HG03139 (cell line): ENCODE measurements around the gene SGCA.

Experiments used
- ATAC-seq: cut with Tn5 transposase; IDR thresholded peaks from one replicate; pipeline ENCODE4 v1.9.1; 2021; ENCODE audit not compliant: unreplicated experiment

The SGCA gene

DNA sequence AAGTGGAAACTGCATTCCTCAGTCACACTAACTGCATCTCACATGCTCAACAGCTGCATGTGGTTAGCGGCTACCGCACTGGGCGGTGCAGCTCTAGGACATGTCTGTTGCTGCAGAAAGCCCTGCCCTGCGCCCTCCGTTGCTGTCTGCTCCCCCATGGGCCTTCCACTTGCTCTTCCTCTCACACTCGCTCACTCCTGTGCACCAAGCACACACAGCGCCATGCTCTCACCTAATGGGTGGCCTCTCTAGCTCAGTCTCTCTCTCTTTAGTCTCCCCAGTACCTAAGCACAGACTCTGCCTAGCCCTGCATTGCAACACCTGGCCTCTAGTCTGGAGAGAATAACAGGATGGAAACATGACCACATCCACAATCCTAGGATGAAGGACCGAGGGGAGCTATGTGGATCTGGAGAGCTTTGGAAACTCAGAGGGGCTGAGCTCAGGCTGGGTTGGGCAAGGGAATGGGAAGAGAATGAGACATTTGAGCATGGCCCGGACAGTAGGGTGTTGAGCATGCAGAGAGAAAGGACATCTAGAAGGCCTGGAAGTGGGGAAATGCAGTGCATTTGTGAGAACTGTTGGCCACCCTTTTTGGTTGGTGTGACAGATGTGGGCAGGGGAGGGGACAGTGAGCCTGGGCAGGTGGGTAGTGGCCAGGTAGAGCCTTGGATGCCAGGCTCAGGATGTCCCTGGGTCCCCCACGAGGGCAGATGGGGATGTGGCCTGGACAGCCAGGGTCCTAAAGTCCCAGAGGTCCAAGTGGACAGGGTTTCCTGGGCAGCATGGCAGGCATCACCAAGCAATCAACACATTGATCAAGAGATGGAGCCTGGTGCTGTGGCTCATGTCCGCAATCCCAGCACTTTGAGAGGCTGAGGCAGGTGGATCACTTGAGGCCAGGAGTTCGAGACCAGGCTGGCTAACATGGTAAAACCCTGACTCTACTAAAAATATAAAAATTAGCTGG lies 16.1 kb downstream of the SGCA start:
- ATAC-seq, result no peak

DNA sequence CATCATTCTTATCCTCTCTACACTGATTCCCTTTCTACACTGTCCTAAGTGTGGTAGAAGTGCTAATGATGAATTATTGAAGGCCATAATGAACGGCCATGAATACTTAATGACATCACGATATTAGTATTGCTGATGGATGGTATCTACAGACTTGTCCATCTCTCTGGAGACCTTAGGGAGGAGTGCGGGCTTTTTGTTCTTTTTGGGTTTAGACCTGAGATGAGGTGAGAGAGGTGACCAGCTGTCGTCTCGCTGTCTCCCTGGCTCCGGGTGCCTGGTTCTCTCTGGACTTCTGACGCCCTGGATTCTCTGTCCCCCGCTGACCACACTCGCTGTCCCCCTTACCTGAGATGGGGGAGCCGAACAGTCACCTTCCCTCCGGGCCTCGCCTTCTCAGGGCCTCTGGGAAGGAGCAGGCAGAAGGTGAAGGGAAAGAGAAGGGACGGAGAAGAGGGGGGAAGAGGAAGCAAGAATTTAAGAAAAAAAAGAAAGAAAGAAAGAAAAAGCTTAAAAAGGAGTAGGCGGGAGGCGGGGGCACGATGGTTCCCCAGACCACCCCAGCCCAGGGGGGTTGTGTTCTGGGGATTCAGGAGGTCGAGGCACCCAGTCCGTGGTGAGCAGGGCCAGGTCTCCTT lies 17.1 kb downstream of the SGCA start:
- no peak for ATAC-seq

DNA sequence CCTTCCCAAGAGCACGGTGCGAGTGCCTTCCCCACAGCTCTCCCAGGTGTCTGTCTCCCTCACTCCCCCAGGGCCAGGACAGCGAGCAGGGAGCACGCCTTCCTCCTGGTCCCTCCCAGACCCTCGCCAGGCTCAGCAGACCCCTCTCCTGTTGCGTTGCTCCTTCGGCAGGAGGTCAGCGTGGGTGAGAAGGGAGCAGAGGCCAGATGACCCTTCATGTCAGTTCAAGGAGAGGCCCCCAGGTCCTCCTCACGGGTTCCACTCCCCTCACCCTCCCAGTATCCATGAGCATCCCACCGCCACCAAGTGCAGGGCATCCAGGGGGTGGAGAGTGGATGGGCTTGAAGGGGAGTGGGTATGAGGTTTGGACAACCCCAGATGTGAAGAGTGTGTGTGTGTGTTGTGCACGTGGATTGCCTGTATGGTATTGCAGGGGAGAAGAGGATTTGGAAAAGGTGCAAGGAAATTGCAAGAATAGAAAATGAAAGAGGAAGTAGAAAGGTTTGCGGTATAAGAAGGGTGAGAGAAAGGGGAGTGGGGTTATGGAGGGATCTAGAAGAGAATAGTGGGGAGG lies 17.7 kb downstream of the SGCA start:
- ATAC-seq, result no peak

DNA sequence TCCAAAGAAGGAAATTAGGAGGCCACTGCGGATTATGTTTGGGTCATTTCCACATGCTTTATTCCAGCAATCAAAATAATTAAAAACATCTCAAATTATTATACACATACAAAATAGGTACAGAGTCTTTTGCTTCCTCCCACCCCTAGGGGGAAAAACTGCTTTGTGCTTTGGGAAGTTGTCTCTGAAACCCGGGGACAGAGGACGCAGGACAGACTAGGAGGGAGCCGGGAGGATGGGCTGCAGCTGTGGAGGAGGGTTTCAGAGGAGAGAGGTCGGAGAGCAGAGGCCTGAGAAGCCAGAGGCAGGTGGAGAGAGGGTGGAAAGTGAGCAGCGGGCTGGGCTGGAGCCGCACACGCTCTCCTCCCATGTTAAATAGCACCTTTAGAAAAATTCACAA lies 18.3 kb downstream of the SGCA start:
- no peak for ATAC-seq

DNA sequence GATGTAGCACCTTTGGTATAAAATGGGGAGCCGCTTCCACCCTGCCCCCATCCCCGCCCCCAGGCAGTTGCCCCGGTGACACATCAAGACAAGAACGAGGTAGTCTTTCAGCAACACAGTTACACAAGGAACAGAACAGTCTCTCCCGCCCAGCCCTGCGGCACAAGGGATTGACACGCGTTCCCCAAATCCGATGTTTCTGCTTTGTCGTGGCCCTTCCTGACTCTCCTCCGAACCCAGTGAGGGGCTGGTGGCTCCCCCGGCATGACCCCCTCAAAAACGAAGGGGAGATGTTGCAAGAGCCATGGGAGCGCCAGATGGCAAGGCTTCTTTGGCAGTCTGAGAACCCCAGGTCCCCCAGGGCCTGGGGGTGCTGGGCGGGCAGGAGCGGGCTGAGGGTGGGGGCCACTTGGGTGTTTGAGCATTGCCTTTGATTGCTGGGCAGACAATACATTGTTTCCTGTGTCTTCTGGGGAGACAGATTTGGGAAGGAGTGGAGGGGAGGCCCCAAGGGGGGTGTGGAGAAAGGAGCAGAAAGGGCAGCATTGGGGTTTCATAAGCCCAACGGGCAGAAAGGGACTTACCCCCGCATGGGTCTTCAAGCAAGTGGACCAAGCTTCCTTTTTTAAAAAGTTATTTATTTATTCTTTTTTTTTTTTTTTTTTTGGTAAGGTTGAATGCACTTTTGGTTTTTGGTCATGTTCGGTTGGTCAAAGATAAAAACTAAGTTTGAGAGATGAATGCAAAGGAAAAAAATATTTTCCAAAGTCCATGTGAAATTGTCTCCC lies 19.0 kb downstream of the SGCA start:
- ATAC-seq, result no peak

DNA sequence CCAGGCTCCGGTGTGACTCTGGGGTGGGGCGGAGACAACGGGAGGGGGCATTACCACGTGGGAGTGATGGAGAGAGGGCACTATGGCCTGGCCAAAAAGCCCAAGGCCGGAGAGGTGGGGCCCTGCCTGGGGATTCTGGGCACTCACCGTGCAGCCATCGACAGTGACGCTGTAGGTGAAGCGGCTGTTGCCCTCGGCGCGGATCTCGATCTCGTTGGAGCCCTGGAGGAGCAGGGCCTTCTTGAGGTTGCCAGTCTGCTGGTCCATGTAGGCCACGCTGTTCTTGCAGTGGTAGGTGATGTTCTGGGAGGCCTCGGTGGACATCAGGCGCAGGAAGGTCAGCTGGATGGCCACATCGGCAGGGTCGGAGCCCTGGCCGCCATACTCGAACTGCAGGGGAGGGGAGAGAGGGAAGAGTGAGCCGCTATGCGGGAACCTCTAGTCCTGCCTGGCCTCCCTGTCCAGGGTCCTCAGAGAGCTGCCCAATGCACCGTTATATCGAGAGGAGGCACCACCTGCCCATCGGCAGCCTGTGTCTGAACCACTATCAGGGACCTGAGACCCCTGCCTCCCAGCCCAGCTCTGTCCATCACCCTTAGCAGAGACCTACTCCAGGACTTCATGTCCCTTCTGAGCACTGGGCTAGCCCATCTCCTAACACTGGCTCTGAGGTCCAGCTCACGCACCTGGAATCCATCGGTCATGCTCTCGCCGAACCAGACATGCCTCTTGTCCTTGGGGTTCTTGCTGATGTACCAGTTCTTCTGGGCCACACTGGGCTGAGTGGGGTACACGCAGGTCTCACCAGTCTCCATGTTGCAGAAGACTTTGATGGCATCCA lies 20.0 kb downstream of the SGCA start:
- ATAC-seq, result no peak

DNA sequence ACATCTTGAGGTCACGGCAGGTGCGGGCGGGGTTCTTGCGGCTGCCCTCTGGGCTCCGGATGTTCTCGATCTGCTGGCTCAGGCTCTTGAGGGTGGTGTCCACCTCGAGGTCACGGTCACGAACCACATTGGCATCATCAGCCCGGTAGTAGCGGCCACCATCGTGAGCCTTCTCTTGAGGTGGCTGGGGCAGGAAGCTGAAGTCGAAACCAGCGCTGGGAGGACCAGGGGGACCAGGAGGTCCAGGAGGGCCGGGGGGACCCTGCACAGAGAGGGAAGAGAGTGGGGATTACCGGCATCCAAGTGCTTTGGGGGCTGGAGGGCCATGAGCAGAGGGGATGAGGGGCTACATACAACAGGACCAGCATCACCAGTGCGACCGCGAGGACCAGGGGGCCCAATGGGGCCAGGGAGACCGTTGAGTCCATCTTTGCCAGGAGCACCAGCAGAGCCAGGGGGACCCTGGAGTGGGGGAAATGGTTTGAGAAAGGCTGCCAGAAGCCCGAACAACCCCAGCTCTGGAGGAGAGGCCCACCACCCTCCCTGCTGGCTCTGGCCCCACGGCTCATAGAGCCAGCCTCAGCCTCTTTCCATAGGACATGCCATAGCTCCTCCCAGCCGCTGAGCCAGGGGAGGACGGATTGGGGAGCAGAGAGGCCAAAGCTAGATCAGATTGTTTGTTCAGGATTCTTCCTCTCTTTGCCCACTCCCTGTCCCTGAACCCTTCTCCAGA lies 21.0 kb downstream of the SGCA start:
- ATAC-seq, result no peak

DNA sequence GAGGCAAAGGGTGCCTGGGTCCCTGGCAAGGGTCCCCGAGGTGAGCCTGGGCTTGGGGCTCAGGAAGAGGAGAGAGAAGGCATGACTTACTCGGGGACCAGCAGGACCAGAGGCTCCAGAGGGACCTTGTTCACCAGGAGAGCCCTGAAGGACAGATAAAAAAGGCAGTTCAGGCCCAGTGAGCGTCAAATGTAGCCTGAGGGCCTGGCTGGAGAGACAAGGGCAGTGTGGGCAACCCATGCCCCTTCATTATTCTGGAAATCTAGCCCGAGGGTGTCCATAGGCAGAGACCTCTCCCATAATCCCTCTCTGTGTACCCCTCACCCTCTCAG lies 21.6 kb downstream of the SGCA start:
- no peak for ATAC-seq

DNA sequence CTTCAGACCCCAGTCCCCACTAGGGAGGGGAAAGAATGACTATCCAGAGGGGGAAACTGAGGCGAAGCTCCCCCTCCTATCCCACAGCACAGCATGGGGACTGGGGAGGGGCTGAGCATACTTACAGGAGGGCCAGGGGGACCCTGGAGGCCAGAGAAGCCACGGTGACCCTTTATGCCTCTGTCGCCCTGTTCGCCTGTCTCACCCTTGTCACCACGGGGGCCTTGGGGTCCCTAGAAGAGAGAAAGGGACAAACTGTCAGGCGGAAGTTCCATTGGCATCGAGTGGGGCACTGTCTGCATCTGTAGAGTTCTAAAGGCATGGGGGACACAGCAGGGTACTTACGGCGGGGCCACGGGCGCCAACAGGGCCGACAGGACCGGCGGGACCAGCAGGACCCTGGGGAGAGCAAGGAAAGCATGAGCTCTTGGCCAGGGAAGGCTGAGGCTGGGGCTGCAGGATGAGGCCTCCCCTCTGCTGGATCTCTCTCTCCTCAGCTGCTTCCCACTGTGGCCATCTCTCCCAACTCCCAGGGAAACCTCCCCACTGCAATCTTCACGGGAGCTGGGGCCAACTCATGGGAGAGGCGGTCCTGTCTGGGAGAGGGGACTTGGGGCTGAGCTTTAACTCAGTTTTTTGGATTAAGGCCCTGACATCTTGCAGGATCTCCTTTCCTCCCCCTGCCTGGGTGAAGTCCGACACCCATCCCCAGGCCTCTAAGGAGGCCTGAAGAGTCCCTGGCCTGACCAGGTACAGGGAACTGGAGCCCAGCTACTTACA lies 22.1 kb downstream of the SGCA start:
- ATAC-seq, result no peak

DNA sequence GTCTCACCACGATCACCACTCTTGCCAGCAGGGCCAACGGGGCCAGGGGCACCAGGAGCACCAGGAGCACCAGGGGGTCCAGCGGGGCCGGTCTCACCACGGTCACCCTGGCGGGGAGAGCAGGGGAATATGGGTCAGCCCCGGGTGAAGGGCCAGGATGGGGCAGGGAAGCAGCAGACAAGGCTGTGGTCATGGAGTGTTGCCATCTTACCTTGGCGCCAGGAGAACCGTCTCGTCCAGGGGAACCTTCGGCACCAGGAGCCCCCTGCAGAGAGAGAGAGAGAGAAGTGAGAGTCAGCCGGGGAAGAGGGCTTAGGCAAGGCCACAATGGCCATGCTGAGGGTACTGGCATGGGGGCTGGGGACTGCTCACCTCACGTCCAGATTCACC lies 22.7 kb downstream of the SGCA start:
- ATAC-seq, result no peak

DNA sequence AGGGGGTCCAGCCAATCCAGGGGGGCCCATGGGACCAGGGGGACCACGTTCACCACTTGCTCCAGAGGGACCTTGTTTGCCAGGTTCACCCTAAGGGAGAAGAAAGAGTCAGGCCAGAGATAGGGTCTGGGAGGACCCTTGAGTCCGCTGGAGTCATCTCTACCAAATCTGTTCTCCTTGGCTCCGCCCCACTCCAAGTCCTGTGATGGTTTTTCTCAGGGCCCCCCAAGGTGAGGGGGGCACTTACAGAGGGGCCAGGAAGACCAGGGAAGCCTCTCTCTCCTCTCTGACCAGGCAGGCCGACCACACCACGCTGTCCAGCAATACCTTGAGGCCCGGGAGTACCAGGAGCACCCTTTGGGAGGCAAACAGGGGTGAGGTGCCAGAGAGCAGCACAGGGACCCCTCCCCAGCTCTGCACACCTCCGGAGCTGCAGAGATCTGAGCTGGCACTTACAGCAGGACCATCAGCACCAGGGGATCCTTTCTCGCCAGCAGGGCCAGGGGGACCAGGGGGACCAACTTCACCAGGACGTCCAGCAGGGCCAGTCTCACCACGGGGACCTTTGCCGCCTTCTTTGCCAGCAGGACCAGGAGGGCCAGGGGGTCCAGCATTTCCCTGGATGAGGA lies 23.2 kb downstream of the SGCA start:
- ATAC-seq, result no peak

DNA sequence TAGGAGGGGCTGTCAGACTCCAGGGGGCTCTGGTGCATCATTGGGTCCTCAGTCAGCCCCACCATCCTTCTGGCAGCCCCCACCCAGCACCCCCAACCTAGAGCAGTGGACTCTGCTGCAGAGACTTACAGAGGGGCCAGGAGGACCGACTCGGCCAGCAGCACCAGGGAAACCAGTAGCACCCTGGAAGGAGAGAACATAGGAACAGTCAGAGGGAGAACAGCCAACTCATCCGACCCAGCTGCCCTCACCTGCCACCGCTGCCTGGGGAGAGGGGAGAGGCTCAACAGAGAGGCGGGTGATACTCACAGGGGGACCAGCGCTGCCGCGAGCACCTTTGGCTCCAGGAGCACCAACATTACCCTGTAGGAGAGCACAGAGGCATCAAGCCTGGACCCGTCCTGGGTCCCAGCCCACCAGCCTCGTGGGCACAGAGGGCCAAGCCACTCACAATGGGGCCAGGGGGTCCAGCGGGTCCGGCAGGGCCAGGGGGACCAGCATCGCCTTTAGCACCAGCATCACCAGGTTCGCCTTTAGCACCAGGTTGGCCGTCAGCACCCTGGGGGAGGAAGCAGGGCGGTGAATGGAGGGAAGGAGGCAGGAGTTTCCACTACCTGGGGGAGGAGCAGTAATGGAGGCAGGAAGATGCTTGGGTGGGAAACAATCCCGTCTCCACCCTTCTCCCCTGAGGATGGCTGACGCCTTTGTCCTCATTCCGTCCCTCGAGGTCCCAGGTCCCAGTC lies 23.9 kb downstream of the SGCA start:
- no peak for ATAC-seq

DNA sequence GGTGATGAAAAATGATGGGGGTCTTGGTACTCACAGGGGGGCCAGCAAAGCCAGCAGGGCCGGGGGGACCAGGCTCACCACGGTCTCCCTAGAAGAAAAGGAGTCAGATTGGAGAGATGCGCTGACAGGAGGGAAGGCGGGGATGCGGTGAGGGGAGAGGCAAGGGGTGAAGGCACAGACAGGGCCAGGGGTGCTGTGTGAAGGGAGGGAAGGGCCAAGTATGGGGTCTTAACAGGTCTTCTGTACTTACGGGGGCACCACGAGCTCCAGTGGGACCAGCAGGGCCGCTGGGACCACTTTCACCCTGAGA lies 24.4 kb downstream of the SGCA start:
- no peak for ATAC-seq

DNA sequence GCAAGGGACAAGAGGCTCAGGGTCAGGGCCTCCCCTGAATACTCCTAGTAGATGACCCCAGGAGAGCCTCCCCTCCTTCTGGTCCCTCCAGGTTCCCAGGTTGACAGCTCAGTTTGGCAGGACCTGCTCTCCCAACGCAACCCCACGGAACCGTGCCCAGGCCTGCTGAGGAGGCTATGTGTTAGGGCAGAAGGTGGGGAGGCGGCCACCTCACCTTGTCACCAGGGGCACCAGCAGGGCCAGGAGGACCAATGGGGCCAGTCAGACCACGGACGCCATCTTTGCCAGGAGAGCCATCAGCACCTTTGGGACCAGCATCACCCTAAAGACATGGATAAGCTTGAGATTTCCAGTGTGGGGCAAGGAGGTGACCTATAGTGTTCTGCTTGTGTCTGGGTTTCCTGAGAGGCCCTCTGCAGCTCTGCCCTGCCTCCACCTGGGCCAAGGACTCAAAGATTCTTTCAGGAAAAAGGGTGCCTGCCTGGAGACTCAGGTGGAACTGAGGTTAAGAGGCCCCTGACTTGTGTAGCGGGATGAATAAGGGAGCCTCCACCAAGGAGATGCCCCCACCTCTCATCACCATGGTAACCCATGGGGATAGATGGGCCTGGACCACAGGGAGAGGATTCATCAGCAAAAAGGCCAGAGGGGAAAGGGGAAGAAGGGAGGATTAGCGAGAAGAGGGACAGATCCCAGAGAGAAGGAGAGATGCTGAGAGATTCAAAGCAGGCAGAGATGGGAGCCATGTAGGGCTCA lies 25.0 kb downstream of the SGCA start:
- no peak for ATAC-seq

DNA sequence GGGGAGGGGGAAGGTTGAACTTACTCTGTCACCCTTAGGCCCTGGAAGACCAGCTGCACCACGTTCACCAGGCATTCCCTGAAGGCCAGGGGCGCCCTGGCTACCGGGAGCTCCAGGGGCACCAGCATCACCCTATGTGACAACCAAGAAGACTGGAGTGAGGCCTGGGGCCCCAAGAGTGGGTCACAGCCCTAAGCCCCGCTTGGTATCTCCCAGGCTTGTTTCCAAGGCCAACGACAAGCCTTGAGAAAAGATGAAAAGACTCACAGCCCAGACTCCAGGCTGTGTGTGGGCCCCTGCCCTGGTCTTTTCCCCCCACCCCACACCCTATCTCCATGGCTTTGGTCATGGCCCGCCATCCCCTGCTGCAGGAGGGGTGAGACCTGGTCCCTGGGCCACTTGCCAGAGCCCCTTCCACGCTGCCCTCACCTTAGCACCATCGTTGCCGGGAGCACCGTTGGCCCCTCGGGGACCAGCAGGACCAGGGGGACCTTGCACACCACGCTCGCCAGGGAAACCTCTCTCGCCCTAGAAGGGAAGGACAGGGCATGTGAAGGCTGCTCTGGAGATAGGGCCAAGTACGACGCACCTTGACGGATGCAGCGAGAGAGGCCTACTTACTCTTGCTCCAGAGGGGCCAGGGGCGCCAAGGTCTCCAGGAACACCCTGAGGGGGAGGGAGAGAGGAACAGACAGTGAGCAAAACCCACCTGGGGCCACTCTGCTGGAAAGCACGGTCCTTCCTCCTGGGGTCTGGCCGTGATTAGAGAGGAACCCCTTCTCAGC lies 25.7 kb downstream of the SGCA start:
- ATAC-seq, result no peak

DNA sequence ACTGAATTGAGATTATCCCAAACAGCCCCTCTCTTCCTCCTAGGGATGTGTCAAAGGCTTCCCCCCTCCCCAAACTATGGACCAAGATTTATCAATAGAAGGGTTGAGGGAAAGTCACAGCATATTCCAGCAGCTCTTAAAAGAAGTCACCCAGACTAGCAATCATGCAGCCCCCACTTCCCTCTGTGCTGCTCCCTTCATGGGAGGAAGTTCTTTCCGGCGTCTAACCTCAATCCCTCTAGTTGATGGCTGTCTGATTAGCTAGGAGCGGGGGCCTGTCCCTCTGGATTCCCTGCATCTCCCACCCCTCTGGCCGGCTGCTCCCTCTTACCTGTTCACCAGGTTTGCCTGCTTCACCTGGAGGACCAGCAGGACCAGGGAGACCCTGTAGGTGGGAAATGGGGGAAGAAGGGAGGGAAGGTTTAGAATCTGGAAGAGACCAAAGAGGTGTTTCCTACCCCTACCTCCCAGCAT lies 26.4 kb downstream of the SGCA start:
- no peak for ATAC-seq
